Measurements from ENCODE around the gene A2ML1. TPM values are rescaled to one million over a fixed set of nuclear protein-coding genes. Genes with fewer than 3 reads are reported as not detected.
"Not testable (repeated sequence)": the region's sequence is repeated elsewhere in the genome, so short reads cannot be mapped to it uniquely, and the experiment has no call there.

A2ML1 gene
- total RNA-seq, 1 donor from 2014 or later, result not detected

- Histone ChIP-seq H3K4me2 (ENCODE audit: low read length) (no peak overlapping the region), H3K4me3 (ENCODE audit: insufficient read depth, low read depth, low read length) (no peak overlapping the region), H3K4me1 (ENCODE audit: insufficient read depth, low read length) (no peaks in the 10 kb centered on the region), H2AFZ (ENCODE audit: low read depth, low read length) (no peak overlapping the region), H3K27ac (ENCODE audit: low read depth, low read length) (no peak overlapping the region), H4K20me1 (ENCODE audit: insufficient read depth, low read length) (no peaks in the 10 kb centered on the region), H3K79me2 (ENCODE audit: insufficient read depth, low read length) (no peaks in the 10 kb centered on the region), H3K9me3 (ENCODE audit: insufficient read depth, low read depth, low read length) (no peaks in the 10 kb centered on the region), H3K36me3 (ENCODE audit: insufficient read depth, low read length) (no peaks in the 10 kb centered on the region), H3K27me3 (ENCODE audit: insufficient read depth, low read length) (no peaks in the 10 kb centered on the region), H3K9ac (ENCODE audit: low read length) (no peak overlapping the region)
- DNase-seq (ENCODE audit: low read depth), result no peak
- Mint-ChIP-seq H3K27ac (ENCODE audit: unreplicated experiment) (no peak overlapping the region), H3K4me3 (ENCODE audit: unreplicated experiment) (no peak overlapping the region), H3K27me3 (ENCODE audit: low read depth, unreplicated experiment) (peaks cover 12% of the 10 kb centered on the region), H3K9me3 (ENCODE audit: unreplicated experiment) (no peaks in the 10 kb centered on the region), H3K36me3 (ENCODE audit: low read depth, unreplicated experiment) (no peaks in the 10 kb centered on the region), H3K4me1 (ENCODE audit: low read depth, unreplicated experiment) (no peaks in the 10 kb centered on the region)
- no peak for FAIRE-seq
- TF ChIP-seq, protein P1, sequence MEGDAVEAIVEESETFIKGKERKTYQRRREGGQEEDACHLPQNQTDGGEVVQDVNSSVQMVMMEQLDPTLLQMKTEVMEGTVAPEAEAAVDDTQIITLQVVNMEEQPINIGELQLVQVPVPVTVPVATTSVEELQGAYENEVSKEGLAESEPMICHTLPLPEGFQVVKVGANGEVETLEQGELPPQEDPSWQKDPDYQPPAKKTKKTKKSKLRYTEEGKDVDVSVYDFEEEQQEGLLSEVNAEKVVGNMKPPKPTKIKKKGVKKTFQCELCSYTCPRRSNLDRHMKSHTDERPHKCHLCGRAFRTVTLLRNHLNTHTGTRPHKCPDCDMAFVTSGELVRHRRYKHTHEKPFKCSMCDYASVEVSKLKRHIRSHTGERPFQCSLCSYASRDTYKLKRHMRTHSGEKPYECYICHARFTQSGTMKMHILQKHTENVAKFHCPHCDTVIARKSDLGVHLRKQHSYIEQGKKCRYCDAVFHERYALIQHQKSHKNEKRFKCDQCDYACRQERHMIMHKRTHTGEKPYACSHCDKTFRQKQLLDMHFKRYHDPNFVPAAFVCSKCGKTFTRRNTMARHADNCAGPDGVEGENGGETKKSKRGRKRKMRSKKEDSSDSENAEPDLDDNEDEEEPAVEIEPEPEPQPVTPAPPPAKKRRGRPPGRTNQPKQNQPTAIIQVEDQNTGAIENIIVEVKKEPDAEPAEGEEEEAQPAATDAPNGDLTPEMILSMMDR (IDR thresholded peaks at IDR 0.05; ENCODE audit: insufficient read depth, low read depth, low read length), result no peak
- TF ChIP-seq EZH2 (IDR thresholded peaks at IDR 0.05; ENCODE audit: insufficient read depth, low read length), result no peak
Observed at GRCh38 chr12:8852119-8852518, 29.7 kb downstream of the A2ML1 start.

DNA sequence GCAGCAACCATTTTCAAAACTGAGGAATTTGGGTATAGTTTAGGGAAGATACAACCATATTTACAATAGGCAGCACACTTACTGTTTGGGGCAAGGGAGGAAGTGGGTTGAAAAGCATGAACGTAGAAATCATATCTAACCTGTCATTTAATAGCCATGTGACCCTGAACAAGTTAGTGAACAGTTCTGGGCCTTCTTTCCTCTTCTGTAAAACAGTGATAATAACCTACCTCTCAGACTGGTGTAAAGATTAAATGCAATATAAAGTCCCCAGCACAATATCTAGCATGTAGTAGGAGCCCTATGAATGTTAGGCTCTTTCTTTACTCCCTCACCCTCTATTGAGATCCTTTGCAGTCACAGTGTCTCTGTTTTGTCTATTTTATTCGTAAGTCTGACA is 33.5 kb downstream of the A2ML1 start:
- TF ChIP-seq EZH2 (IDR thresholded peaks at IDR 0.05; ENCODE audit: insufficient read depth, low read length), result no peak
- TF ChIP-seq, protein P1 (IDR thresholded peaks at IDR 0.05; ENCODE audit: insufficient read depth, low read depth, low read length), result no peak
- DNase-seq (ENCODE audit: low read depth) (no peak), FAIRE-seq (no peak)
- Mint-ChIP-seq H3K36me3 (ENCODE audit: low read depth, unreplicated experiment) (no peaks in the 10 kb centered on the region), H3K4me1 (ENCODE audit: low read depth, unreplicated experiment) (no peaks in the 10 kb centered on the region), H3K27ac (ENCODE audit: unreplicated experiment) (no peak overlapping the region), H3K9me3 (ENCODE audit: unreplicated experiment) (no peaks in the 10 kb centered on the region), H3K27me3 (ENCODE audit: low read depth, unreplicated experiment) (peaks cover 6% of the 10 kb centered on the region), H3K4me3 (ENCODE audit: unreplicated experiment) (no peak overlapping the region)
- H3K4me2 ChIP-seq (ENCODE audit: low read length), result no peak overlapping the region
- H3K9ac ChIP-seq (ENCODE audit: low read length), result no peak overlapping the region
- no peak overlapping the region for H2AFZ ChIP-seq (ENCODE audit: low read depth, low read length)
- no peaks in the 10 kb centered on the region for H3K9me3 ChIP-seq (ENCODE audit: insufficient read depth, low read depth, low read length)
- H3K4me3 ChIP-seq (ENCODE audit: insufficient read depth, low read depth, low read length), result no peak overlapping the region
- H3K27me3 ChIP-seq (ENCODE audit: insufficient read depth, low read length), result no peaks in the 10 kb centered on the region
- H3K79me2 ChIP-seq (ENCODE audit: insufficient read depth, low read length), result no peaks in the 10 kb centered on the region
- no peaks in the 10 kb centered on the region for H4K20me1 ChIP-seq (ENCODE audit: insufficient read depth, low read length)
- no peaks in the 10 kb centered on the region for H3K36me3 ChIP-seq (ENCODE audit: insufficient read depth, low read length)
- H3K27ac ChIP-seq (ENCODE audit: low read depth, low read length), result no peak overlapping the region
- H3K4me1 ChIP-seq (ENCODE audit: insufficient read depth, low read length), result no peaks in the 10 kb centered on the region

GRCh38 chr12:8859448-8859847 is 37.0 kb downstream of the A2ML1 start:
- not testable (repeated sequence) for H3K4me1 ChIP-seq (ENCODE audit: insufficient read depth, low read length); H3K36me3 ChIP-seq (ENCODE audit: insufficient read depth, low read length); H3K9me3 ChIP-seq (ENCODE audit: insufficient read depth, low read depth, low read length); H3K27ac Mint-ChIP-seq (ENCODE audit: unreplicated experiment); H3K4me2 ChIP-seq (ENCODE audit: low read length); H4K20me1 ChIP-seq (ENCODE audit: insufficient read depth, low read length); H3K27ac ChIP-seq (ENCODE audit: low read depth, low read length); H3K4me3 Mint-ChIP-seq (ENCODE audit: unreplicated experiment); H3K9me3 Mint-ChIP-seq (ENCODE audit: unreplicated experiment); H3K27me3 Mint-ChIP-seq (ENCODE audit: low read depth, unreplicated experiment); FAIRE-seq; H3K9ac ChIP-seq (ENCODE audit: low read length); H3K4me1 Mint-ChIP-seq (ENCODE audit: low read depth, unreplicated experiment); H2AFZ ChIP-seq (ENCODE audit: low read depth, low read length); DNase-seq (ENCODE audit: low read depth); H3K36me3 Mint-ChIP-seq (ENCODE audit: low read depth, unreplicated experiment); H3K79me2 ChIP-seq (ENCODE audit: insufficient read depth, low read length); H3K4me3 ChIP-seq (ENCODE audit: insufficient read depth, low read depth, low read length); H3K27me3 ChIP-seq (ENCODE audit: insufficient read depth, low read length)

Measured in astrocyte (in vitro differentiated cells and primary cell).